Measurements from ENCODE around the gene C16orf74.

The C16orf74 gene

DNA sequence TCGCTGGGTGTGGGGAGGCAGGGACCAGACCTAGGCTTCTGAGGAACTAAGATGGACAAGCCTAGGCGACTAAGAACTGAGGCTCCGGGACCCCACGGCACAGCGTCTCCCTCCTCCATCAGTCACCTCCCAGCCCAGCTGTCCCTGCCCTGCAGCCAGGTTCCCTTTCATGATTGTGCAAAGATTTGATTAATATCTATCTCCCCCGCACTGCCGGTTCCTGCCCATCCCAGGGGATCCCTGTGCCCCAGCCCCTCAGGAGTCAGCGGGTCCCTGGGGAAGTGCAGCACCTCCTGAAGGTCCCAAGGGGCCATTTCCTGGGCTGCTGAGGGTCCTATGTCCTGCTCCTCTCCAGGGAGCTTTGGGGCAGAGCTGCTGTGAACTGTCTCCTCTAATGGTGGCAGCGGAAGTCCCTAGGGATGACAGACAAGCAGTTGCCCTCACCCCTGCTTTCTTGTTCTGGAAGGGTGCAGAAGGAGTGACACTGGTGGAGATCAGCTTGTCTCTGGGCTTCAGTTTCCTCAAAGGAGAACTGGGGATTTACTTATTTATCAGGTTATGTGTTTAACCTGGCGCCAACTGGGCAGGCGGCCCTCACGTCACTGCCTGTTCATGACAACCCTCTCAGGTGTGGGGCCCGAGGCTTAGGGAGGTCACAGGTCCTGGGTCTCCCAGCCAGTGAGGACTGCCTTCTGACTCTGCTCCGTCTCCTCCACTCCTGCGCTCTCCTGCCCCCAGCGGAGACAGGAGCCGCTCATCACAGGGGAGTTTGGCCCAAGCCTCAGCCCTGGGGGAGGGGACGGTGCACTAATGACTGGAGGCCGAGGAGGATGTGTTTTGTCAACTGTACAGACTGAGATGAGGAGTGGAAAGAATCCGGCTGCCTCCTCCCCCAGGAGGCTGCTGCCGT, 1.9 kb upstream of the C16orf74 start:
- H3K4me1 ChIP-seq (ENCODE audit: low read length) = no peaks in the 10 kb centered on the region

DNA sequence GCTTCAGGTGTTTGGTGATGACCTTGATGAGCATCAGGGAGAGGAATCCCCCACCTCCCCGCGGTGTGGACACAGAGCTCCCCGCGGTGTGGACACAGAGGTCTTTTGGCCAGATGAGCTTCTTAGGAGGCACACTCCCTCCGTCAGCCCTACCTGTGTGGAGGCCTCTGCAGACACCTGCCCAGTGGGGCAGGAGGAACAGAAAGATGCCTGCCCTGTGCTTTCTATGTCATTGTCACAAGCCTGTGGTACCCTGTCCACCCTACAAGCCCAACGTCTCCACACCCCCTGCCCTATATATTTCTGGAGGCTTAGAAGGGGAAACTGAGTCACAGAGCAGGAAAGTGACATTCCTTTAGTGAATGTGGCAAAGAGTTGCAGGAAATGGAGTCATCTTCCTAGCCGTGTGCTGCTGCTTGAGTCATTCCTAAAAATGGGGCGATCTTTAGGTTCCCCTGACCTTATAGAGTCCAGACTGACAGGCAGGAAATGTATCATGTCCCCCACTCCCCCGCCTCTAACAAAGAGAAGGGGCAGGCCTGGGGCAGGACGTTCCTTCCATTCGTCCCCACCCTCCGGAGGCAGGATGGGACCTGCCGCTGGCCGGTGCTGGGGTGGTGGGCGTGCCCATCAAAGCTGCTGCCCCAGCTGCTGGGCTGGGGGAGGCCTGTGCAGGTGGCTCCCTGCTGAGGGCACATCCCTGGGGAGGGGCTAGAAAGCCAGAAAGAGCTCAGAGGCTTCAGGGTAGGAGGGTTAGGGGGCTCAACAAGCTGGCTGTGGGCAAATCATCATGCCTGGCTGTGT, 1.0 kb upstream of the C16orf74 start:
- TF ChIP-seq EZH2phosphoT487 (IDR thresholded peaks at IDR 0.05; ENCODE audit: low read length) = no peak
- no peak for TF ChIP-seq EZH2 (optimal IDR thresholded peaks at IDR 0.05; ENCODE audit: low read depth, low read length)
- TF ChIP-seq, protein P1, sequence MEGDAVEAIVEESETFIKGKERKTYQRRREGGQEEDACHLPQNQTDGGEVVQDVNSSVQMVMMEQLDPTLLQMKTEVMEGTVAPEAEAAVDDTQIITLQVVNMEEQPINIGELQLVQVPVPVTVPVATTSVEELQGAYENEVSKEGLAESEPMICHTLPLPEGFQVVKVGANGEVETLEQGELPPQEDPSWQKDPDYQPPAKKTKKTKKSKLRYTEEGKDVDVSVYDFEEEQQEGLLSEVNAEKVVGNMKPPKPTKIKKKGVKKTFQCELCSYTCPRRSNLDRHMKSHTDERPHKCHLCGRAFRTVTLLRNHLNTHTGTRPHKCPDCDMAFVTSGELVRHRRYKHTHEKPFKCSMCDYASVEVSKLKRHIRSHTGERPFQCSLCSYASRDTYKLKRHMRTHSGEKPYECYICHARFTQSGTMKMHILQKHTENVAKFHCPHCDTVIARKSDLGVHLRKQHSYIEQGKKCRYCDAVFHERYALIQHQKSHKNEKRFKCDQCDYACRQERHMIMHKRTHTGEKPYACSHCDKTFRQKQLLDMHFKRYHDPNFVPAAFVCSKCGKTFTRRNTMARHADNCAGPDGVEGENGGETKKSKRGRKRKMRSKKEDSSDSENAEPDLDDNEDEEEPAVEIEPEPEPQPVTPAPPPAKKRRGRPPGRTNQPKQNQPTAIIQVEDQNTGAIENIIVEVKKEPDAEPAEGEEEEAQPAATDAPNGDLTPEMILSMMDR (IDR thresholded peaks at IDR 0.05; ENCODE audit: low read length) = no peak
- Histone ChIP-seq H3K79me2 (ENCODE audit: low read length) (no peaks in the 10 kb centered on the region), H3K27me3 (replicated peaks; ENCODE audit: insufficient read depth, low read length) (peaks cover 31% of the 10 kb centered on the region), H3F3A (ENCODE audit: insufficient read depth, low read length) (no peaks in the 10 kb centered on the region), H3K9me2 (replicated peaks; ENCODE audit: insufficient read depth, low read length) (no peaks in the 10 kb centered on the region), H2AFZ (ENCODE audit: low read length) (no peak overlapping the region), H3K4me1 (ENCODE audit: low read length) (0 out of 2 replicates have a peak, but pooled peaks cover under 1% of the 10 kb centered on the region), H3K4me2 (ENCODE audit: low read depth, low read length) (no peak overlapping the region), H3K4me3 (ENCODE audit: low read length) (no peak overlapping the region), H4K20me1 (ENCODE audit: insufficient read depth, low read length) (no peaks in the 10 kb centered on the region), H3K36me3 (replicated peaks; ENCODE audit: insufficient read depth, low read length) (no peaks in the 10 kb centered on the region), H3K9me3 (replicated peaks; ENCODE audit: insufficient read depth, low read length) (no peaks in the 10 kb centered on the region), H3K9ac (ENCODE audit: low read length) (no peak overlapping the region), H3K27ac (ENCODE audit: low read length) (no peak overlapping the region)
- DNase-seq = no peak

More for the DNA sequence above, 1.9 kb upstream of the C16orf74 start:
- H3K27me3 ChIP-seq (replicated peaks; ENCODE audit: insufficient read depth, low read length) = peaks cover 31% of the 10 kb centered on the region
- no peaks in the 10 kb centered on the region for H3K9me3 ChIP-seq (replicated peaks; ENCODE audit: insufficient read depth, low read length)
- H3K36me3 ChIP-seq (replicated peaks; ENCODE audit: insufficient read depth, low read length) = no peaks in the 10 kb centered on the region
- no peaks in the 10 kb centered on the region for H3K9me2 ChIP-seq (replicated peaks; ENCODE audit: insufficient read depth, low read length)
- H3K4me3 ChIP-seq (ENCODE audit: low read length) = no peak overlapping the region
- no peak overlapping the region for H3K9ac ChIP-seq (ENCODE audit: low read length)
- H3K27ac ChIP-seq (ENCODE audit: low read length) = no peak overlapping the region
- H3F3A ChIP-seq (ENCODE audit: insufficient read depth, low read length) = no peaks in the 10 kb centered on the region
- no peaks in the 10 kb centered on the region for H3K79me2 ChIP-seq (ENCODE audit: low read length)
- H3K4me2 ChIP-seq (ENCODE audit: low read depth, low read length) = no peak overlapping the region
- no peak for DNase-seq
- TF ChIP-seq, protein P1 (IDR thresholded peaks at IDR 0.05; ENCODE audit: low read length) = no peak; the same call in 1 of the 2 replicates
- no peak for TF ChIP-seq EZH2 (optimal IDR thresholded peaks at IDR 0.05; ENCODE audit: low read depth, low read length)
- TF ChIP-seq EZH2phosphoT487 (IDR thresholded peaks at IDR 0.05; ENCODE audit: low read length) = no peak
- no peak overlapping the region for H2AFZ ChIP-seq (ENCODE audit: low read length)
- no peaks in the 10 kb centered on the region for H4K20me1 ChIP-seq (ENCODE audit: insufficient read depth, low read length)

DNA sequence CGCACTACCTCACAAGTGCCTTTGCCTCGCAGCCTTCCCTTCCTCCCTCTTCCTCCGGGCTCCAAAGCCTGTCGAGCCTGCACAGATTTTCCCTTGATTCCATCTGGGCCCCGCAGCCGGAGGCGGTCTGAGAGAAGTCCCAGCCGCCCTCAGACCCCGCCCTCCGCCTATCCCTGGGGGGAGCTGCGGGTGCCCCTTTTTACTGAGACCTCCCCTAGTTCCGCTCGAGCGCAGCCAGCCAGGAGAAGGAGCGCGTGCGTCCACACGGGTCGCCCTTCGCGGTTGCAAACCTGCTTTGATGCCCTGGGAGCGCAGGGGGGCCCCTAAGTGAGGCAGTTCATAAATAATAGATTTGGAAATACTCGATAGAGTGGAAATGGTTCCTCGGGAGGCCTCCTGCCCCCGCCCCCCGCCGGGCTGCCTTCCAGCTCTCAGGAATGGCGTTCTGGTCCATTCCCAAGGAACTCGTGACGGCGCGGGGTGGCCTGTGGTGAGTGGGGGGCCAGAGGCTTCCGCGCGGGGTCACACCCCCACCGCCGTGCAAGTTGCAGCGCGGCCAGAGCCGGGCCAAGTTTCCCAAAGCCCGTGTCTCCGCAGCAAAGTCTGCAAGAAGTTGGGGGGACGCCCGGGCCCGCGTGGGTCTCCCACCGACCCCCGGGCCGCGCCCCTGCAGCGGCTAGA, 610 bp downstream of the C16orf74 start:
- H3K79me2 ChIP-seq (ENCODE audit: low read length) = no peaks in the 10 kb centered on the region
- peak overlapping the region; percentile 54; the same call in 1 of the 2 replicates for H3K4me2 ChIP-seq (ENCODE audit: low read depth, low read length)
- no peaks in the 10 kb centered on the region for H3F3A ChIP-seq (ENCODE audit: insufficient read depth, low read length)
- no peaks in the 10 kb centered on the region for H3K36me3 ChIP-seq (replicated peaks; ENCODE audit: insufficient read depth, low read length)
- TF ChIP-seq, protein P1 (IDR thresholded peaks at IDR 0.05; ENCODE audit: low read length) = no peak
- no peak for TF ChIP-seq EZH2 (optimal IDR thresholded peaks at IDR 0.05; ENCODE audit: low read depth, low read length)
- TF ChIP-seq EZH2phosphoT487 (IDR thresholded peaks at IDR 0.05; ENCODE audit: low read length) = no peak
- H3K9ac ChIP-seq (ENCODE audit: low read length) = no peak overlapping the region
- no peaks in the 10 kb centered on the region for H4K20me1 ChIP-seq (ENCODE audit: insufficient read depth, low read length)
- no peaks in the 10 kb centered on the region for H3K9me2 ChIP-seq (replicated peaks; ENCODE audit: insufficient read depth, low read length)
- H3K9me3 ChIP-seq (replicated peaks; ENCODE audit: insufficient read depth, low read length) = no peaks in the 10 kb centered on the region
- no peak overlapping the region for H2AFZ ChIP-seq (ENCODE audit: low read length)
- H3K27me3 ChIP-seq (replicated peaks; ENCODE audit: insufficient read depth, low read length) = peaks cover 31% of the 10 kb centered on the region
- no peak overlapping the region for H3K27ac ChIP-seq (ENCODE audit: low read length)
- no peak for DNase-seq
- H3K4me3 ChIP-seq (ENCODE audit: low read length) = no peak overlapping the region
- H3K4me1 ChIP-seq (ENCODE audit: low read length) = 0 out of 2 replicates have a peak, but pooled peaks cover 4% of the 10 kb centered on the region
